ENCODE measurements around the gene ASCL5.

ASCL5 gene

DNA sequence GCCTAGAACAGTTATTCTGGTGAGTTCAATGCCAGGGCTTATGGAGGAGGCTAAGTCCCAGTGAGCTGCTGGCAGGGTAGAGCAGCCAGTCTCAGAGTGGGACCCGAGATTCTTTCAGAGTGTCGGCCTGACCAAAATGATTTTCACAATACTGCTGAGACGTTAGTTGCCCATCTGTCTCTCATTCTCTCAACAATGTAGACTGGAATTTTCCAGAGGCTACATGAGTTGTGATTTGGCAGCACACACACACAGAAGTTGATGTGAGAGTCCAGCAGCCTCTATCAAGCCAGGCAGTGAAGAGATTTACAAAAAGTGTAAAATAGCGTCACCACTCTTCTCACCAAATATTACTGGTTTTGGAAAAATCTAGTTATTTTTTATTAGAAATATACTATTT lies 36.4 kb downstream of the ASCL5 start:
- in situ Hi-C loops (cut with HindIII; ENCODE audit: low sequenced_read_pairs): no loop called here

DNA sequence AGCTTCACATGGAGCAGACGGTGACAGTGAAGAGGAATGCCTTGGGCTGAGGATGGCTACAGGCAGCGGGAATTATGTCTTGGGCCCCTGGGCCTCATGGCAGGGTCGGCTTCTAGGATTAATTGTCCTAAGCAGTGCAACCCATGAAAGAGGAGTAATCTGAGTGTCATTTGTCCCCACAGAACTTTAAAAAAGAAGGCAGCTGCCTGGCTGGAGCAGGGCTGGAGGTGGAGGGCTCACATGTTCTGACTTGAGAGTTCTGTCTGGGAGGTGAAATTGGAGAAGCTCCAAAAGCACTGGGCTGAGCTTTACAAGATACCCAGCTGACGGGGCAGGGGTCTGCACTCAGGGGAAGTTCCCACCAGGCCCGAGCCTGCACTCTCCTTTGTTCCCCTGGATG lies 37.4 kb downstream of the ASCL5 start:
- in situ Hi-C loops (cut with HindIII; ENCODE audit: low sequenced_read_pairs): no loop called here

GRCh38 chr1:201088901-201089525 lies 38.0 kb downstream of the ASCL5 start:
- in situ Hi-C loops (cut with HindIII; ENCODE audit: low sequenced_read_pairs): no loop called here

- in situ Hi-C loops (cut with HindIII; ENCODE audit: low sequenced_read_pairs): no loop called here
These were observed 38.6 kb downstream of the ASCL5 start for GRCh38 chr1:201088395-201088794.

GRCh38 chr1:201085902-201086735 lies 40.9 kb downstream of the ASCL5 start:
- in situ Hi-C loops (cut with HindIII; ENCODE audit: low sequenced_read_pairs): no loop called here

GRCh38 chr1:201084295-201084694 lies 42.7 kb downstream of the ASCL5 start:
- in situ Hi-C loops (cut with HindIII; ENCODE audit: low sequenced_read_pairs): no loop called here

DNA sequence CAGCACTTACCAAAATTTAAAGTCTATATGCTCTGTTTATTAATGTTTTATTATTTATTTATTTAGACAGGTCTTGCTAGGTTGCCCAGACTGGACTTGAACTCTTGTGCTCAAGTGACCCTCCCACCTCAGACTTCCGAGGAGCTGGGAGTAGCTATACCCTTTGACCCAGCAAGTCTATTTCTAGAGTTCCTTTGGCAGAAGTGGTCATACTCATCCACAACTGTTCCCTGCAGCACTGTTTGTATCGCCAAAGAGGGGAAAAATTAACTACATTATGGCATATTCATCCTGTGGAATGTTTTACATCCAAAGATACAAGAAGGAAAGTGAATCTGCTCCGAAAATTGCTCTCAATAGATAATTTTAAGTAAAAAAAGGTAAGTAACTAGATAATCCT lies 43.2 kb downstream of the ASCL5 start:
- in situ Hi-C loops (cut with HindIII; ENCODE audit: low sequenced_read_pairs): no loop called here

DNA sequence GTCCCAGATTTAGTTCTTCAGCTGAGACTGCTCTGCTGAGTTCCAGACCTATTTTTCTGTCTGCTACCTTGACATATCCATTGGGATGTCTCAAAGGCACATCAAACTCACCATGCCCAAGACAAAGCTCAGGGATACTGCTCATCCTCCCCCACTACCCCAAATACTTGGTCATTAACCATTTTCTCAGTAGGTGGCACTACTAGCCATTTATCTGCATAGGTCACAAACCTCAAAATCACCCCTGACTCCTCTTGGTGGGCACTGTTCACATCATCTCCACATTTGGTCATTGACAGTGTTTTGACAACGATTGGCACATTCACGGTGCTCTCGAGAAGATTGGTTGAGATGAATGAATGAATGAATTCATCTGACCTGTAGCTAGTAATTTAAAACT lies 46.8 kb downstream of the ASCL5 start:
- in situ Hi-C loops (cut with HindIII; ENCODE audit: low sequenced_read_pairs): no loop called here

DNA sequence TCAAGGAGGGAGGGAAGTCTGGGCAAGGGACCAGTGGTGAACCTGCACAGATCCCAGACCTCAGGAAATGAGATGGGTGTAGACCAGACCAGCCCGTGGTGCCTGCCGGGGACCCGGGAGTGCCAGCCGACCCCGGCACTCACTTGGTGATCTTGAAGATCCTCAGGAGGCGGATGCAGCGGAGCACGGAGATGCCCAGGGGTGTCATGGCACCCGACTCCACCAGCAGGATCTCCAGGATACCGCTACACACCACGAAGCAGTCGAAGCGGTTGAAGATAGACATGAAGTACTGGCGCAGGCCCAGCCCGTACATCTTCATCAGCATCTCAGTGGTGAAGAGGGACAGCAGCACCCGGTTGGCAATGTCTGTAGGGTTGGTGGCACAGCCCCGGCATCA lies 49.2 kb downstream of the ASCL5 start:
- in situ Hi-C loops (cut with HindIII; ENCODE audit: low sequenced_read_pairs): no loop called here

GRCh38 chr1:201077116-201077515 lies 49.9 kb downstream of the ASCL5 start:
- in situ Hi-C loops (cut with HindIII; ENCODE audit: low sequenced_read_pairs): no loop called here

- in situ Hi-C loops (cut with HindIII; ENCODE audit: low sequenced_read_pairs): no loop called here
These were observed 50.9 kb downstream of the ASCL5 start for GRCh38 chr1:201076092-201076491.

- in situ Hi-C loops (cut with HindIII; ENCODE audit: low sequenced_read_pairs): no loop called here
These were observed 53.0 kb downstream of the ASCL5 start for GRCh38 chr1:201074018-201074417.

DNA sequence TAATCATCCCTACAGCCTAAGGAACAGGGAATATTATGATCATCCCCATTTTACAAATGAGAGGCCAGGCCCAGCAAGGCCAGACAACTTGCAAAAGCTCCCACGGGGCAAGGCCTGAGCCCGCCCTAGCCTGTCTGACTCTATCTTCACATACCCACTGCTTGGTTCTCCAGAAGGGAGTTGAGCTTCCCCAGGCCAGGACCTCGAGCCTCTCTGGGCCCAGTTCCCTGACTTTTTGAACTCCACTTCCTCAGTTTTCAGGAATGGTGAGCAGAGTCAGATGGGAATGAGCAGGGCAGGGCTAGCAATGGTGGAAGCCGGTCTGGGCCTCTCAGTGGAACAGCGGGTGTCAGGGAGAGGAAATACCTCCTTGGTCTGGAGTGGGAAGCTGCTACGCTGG lies 54.1 kb downstream of the ASCL5 start:
- in situ Hi-C loops (cut with HindIII; ENCODE audit: low sequenced_read_pairs): no loop called here

- in situ Hi-C loops (cut with HindIII; ENCODE audit: low sequenced_read_pairs): no loop called here
These were observed 54.8 kb downstream of the ASCL5 start for GRCh38 chr1:201072149-201072548.

DNA sequence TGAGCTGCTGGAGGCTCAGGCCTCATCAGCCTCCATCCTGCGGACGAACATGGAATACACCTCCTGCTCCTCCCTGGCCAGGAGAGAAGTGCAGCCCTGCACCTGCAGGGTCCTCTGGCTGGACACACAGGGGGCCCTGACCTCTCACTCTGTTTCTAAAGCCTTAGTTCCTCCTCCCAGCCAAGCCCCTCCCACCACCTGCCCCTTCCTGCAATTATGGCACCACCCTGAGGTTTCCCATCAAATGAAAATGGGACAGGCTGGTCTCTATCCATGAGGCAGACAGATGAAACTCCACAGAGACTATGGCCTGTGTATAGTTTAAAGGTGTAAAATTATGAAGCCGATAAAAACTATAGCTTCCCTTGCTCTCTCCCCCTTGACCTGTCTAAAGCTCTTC lies 57.3 kb downstream of the ASCL5 start:
- in situ Hi-C loops (cut with HindIII; ENCODE audit: low sequenced_read_pairs): no loop called here

- in situ Hi-C loops (cut with HindIII; ENCODE audit: low sequenced_read_pairs): no loop called here
These were observed 58.0 kb downstream of the ASCL5 start for GRCh38 chr1:201068976-201069375.

- in situ Hi-C loops (cut with HindIII; ENCODE audit: low sequenced_read_pairs): no loop called here
These were observed 60.0 kb downstream of the ASCL5 start for GRCh38 chr1:201066986-201067385.

DNA sequence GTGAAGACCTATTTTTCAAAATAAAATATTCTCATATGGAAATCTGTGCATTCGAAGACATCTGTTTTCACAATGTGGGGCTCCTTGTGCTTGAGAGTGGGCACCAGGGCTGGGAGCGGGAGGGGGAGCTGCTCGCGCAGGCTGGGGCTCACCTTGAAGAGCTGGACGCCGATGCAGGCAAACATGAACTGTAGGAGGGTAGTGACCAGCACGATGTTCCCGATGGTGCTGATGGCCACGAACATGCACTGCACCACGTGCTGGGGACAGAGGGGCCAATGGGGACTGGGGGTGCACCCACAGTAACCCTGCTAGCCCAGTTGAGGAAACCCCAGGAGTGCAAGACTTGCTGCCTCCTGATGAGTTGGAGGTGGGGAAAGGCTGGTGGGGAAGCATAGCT lies 61.3 kb downstream of the ASCL5 start:
- in situ Hi-C loops (cut with HindIII; ENCODE audit: low sequenced_read_pairs): no loop called here

- in situ Hi-C loops (cut with HindIII; ENCODE audit: low sequenced_read_pairs): no loop called here
These were observed 62.2 kb downstream of the ASCL5 start for GRCh38 chr1:201064806-201065205.

Data from endothelial cell of hepatic sinusoid (primary cell).